GM19351 (cell line): ENCODE data around the gene IL4.

Experiments used
- ATAC-seq: cut with Tn5 transposase; IDR thresholded peaks from one replicate; pipeline ENCODE4 v1.9.1; 2021; ENCODE audit warnings: mild to moderate bottlenecking, moderate library complexity; ENCODE audit not compliant: unreplicated experiment

IL4 gene

DNA sequence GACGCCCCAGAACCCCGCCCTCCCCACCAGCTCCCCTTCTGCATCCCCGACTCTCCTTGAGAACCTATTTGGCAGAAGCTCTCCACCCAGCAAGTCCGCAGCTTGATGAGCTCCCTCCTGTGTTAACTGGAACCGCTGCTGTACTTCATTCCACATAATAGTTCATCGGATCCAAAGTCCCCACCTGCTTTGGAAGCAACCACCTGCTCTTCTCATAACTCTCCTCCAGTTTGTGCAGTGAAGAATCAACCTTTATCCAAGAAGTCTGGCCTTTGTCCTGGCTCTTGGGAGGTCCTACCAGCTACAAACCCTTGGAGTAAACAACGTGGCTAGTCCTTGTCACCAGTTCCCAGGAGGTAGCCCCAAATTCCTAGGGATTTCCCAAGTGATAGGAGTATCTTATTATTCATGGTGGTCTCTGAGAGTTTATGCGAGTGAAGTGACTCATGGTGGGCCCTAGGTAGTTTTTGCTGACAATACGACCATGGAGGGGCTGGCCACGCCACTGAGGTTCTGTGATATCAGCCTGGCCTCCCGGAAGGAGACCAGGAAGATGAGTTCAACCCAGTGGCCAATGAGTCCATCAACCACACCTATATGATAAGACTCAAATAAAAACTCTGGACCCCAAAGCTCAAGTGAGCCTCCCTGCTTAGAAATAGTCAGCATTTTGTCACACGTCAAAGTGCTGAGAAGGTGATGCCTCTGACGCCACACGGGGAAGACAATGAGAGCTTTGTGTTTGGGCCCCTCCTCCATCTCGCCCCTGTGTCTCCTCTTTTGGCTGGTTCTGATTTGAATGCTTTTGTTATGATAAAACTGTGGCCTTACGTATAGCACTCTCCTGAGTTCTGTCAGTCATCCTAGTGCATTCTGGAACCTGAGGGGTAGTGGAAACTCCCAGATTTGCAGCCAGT, 3.6 kb upstream of the IL4 start:
- ATAC-seq: no peak

DNA sequence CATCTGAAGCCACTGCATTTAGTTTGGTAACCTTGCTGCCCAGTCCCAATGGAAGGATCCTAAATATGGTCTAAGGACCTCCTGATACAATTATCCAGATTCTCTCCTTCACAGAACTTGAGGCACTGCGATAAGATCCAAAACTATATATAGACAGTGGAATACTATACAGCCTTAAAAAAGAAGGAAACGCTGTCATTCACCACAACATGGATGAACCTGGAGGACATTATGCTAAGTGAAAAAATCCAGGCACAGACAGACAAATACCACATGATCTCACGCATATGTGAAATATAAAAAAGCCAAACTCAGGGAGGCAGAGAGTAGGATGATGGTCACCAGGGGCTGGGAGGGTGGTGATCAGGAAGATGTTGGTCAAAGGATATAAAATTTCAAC, 2.8 kb upstream of the IL4 start:
- no peak for ATAC-seq

- ATAC-seq: no peak
These were observed 301 bp upstream of the IL4 start for GRCh38 chr5:132673488-132673887.

DNA sequence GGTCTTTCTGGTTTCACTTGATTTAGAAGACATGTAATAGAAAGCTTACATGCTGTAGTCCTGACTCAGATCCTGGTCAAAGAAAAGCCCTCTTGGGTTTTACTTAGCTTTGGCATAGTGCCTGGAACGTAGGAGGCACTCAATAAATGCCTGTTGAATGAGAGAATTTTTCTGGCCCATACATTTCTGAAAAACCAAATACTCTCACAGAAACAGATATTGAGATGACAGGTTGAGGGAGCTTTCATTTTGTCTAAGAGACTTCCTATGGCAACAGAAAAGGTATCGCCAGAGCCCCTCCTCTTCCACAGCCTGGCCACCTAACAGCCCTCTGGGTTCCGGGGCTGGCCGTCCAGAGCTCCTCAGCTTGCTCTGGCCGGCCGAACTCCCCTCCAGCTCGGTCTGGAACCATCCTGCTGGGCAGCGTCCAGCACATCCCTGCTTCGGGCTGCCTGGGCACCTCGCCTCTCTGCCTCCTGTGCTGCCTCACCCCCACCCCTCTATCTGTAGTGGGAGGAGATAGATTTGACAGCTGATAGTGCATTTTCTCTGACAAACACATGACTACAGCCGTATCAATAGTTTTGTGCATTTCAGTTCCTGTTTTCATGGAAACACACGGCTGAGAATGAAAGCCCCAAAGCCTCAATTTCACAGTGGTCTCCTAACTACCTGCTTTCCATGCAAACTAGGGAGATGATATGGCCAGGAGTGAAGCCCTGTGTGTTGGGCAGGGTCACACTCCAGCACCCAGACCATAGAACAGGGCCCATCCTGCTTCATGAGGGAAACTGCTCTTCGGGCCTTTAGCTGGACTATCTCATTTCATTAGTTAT, 1.1 kb downstream of the IL4 start:
- ATAC-seq: peak; percentile 81

DNA sequence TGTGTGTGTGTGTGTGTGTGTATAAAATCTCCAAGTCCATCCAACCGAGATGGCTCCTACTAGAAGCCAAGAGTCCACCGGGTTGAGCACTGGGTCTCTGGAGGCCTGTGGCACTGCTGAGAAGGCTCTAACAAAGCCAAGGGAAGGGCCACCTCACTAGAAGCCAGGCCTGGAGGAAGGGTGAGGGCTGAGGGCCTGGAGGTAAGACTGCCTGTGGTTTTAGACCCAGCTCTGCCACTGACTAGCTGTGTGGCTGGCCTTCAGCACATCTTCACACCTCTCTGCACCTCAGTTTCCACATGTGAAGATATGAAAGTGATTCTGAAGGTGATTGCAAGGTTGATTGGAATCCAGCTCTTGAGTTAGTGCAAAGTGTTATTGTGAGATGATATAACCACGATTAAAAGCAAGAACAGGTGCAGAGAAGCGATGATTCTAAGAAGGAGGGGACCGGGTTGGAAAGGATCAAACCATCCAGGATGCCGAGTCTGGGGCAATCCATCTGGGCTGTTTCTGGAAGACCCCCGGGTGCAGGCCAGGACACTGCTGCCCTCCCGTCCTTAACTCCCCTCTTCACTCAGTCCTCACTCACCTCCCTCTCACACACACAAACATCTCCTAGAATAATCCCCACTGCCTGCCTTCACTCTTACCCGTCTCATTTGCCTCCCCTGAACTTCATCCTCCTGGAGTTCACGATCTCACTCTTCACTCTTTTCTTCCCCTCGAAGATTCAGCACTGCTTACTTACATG, 2.3 kb downstream of the IL4 start:
- no peak for ATAC-seq

DNA sequence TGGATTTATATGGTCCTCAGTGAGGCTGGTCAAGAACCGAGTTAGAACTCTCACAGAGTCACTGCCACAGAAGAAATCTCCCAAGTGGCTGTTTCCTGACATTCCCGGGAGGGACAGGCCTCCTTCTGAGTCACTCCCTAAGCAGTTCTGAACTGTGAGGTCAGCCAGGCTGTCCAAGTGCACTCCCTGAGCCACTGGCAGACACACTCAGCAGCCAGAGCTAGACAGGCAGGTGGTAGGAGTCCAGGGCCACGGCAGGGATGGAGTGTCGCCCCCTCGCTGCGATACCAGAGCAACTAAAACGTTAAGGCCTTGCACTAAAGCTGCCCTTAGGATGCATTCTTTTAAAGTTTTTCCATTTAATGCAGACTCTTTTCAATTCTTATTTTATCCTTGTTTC, 3.4 kb downstream of the IL4 start:
- ATAC-seq: no peak

DNA sequence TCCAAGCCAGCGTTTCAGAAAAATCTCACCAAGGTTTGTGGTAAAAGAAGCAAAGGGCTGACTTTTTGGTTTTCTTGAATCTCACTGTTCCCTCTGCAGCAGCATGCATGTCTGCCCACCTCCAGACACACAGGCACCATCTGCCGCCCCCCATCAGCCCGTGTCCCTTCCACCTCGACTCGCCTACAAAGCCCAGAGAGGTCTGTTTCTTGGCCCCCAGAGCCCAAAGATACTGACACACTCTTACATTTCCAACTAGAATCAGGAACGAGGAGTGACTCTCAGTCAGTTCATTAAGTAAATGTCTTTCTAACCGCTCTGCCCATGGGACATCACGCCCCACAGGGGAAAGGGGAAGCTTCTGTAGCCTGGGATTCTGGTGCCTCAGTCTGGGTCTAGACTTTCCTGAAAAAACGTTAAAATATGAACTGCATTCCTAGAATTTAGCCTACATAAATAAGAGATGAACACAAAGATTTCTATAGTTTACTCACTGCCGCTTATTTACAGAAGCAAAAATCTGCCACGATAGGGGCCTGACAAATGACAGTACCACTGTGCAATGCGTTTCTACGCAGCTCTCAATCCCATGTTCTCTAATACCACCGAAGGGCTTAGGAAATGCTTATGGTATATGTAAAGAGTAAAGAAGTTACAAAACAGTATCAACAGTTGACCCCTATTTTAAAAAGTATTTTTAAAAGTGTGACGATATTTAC, 4.1 kb downstream of the IL4 start:
- ATAC-seq: no peak

GRCh38 chr5:132678735-132679134, 4.9 kb downstream of the IL4 start:
- no peak for ATAC-seq

GRCh38 chr5:132679166-132679565, 5.4 kb downstream of the IL4 start:
- ATAC-seq: no peak

DNA sequence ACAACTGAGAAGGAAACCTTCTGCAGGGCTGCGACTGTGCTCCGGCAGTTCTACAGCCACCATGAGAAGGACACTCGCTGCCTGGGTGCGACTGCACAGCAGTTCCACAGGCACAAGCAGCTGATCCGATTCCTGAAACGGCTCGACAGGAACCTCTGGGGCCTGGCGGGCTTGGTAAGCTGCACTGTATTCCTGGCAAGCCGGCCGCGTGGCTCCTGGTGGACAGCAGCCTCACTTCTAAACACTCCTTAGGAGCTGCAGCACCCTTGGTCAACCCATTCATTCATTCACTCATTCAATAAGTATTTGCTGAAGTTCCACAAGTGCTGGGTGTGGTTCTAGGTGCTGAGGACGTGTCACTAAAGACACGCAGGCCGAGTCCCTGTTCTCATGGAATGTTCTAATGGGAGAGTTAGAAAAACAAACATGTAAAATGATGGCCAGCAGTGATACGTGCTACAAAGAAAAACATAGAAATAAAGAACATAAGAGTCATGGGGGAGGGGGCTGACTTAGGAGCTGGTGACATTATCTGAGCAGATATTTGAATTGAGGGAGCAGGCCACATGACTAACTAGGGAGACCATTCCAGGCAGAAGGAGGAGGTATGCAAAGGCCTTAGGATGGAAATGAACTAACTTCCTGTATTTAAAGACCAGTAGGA, 6.1 kb downstream of the IL4 start:
- ATAC-seq: no peak

DNA sequence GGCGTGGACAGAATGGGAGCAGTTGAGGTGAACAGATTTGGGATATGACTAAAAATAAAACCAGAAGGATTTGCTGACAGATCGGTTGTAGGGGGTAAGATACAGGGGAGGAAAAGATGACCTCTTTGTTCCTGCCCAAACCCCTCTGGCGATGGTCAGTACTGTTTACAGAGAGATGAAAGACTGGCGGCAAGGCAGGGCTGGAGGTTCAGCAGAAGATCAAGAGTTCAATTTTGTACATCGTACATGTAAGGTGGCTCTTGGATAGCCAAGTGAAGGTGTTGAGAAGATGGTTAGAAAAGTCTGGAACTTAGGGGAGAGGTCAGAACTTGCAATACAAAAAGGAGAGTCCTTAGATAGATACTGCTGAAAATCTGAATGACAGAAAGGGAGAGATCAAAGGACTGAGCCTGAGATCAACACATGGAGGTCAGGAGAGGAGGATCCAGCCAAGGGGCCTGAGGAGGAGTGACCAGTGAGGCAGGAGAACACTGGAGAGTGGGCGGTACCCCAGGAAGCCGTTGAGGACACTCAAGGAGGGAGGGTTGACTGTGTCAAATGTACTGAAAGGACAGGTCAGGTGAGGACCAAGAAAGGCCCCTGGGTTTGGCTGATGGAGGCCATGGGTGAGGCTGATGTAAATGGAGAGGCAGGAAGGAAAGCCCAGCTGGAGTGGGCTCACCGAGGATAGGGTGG, 7.1 kb downstream of the IL4 start:
- no peak for ATAC-seq

- ATAC-seq: no peak
These were observed 7.7 kb downstream of the IL4 start for GRCh38 chr5:132681476-132681831.

DNA sequence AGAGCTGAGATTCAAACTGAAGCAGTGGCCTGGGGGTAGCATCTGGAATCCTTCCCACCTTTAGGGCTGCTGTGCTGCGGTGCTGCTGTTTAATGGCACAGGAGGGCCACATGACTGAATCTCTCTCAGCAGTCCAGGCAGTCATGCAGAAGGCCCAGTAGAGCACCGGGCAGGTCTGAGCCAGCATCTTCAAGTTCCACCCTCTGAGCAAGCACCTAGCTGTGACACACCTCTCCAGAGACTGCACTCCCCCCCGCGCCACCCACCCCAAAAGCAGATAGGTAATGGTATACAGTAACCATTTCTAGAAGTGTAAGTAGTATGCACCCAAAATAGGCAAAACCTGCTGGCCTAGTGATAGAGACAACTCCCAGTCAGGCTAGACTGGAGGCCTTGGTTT, 8.2 kb downstream of the IL4 start:
- no peak for ATAC-seq

- no peak for ATAC-seq
These were observed 10.7 kb downstream of the IL4 start for GRCh38 chr5:132684491-132684890.

DNA sequence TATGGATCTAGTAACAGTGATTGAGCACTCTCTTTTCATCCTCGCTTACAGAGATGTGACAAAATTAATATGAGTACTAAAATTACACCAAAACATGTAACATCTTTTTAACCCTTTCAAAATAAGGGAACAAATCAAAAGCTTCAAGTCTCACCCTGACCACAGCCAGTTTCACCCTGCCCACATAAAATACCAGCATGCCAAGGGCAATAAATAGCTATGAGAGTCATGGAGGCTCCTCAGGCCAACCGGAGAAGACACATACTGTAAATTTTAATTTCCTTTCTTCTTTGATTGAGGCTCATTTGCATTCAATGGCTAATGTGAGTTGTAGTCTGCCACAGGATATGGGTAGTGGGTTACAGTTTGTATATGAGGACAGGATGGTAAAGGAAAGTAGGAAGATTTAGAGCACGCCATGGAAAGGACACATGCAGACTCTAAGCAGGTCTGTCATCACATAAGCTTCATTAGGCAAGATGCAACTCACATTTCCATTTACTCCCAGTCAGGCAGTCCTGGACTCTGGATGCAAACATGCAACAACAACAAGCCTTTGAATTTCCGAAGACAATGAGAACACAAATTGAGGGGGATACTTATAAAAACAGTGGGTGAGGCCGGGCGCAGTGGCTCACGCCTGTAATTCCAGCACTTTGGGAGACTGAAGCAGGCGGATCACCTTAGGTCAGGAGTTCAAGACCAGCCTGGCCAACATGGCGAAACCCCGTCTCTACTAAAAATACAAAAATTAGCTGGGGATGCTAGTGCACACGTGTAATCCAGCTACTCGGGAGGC, 11.3 kb downstream of the IL4 start:
- ATAC-seq: no peak

- no peak for ATAC-seq
These were observed 12.4 kb downstream of the IL4 start for GRCh38 chr5:132686193-132686592.

DNA sequence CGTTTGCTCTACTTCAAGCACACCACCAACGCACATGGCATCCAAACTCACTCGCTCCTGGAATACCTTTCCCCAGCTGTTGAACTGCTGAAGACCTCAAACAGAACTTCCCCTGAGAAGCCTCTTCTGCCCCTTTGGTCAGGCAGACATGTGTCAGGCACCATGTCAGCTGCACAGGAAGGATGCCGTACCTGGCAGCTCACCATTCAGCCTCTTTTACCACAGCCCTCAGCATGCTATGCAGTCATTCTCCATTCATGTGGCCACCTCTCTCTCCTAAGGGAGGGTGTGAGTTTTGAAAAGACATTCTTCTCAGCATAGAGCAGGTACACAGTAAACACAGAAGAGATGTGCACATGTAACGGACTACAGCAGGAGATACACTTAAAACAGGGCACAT, 14.2 kb downstream of the IL4 start:
- peak; percentile 48 for ATAC-seq

DNA sequence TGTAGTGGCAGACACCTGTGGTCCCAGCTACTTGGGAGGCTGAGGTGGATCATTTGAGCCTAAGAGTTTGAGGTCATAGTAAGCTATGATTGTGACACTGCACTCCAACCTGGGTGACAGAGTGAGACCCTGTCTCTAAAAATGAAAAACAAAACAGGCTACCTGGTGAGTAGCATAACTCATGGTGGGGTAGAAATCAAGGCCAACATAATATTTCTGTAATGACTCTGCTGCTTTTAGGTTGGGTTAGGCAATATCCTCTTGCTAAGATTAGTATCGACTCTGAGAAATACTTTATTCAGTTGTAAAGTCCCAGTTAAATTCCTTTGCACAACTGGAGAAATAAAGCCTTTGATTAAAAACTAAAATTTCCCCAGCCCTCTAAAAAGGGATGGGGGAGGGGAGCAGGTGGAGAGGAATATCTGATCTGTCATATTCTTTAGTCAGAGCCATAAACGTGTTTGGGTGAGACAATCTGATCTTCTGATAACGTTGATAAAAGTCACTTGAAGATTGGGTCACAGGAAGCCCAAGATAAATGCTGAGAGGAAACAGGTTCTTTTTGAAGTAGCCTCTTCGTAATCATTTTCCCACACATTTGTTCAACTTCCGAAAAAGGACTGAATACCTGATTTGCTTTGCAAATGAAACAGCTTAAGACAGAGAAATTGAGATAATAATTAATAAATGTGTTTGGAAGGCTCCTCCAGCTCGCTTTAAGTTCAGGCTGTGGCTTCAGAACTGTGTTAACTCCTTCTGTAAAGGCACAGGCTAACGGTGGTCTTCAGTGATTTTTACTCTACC, 14.9 kb downstream of the IL4 start:
- no peak for ATAC-seq
